Erythroblast (primary cell): ENCODE data around the gene SCAP.

Source experiments
- GATA1 ChIP-seq: IDR thresholded peaks from 2 replicates; pipeline ENCODE4 v1.6.1; 2011; ENCODE audit warnings: low read depth, mild to moderate bottlenecking, control low read depth, low read length, moderate library complexity
- POLR2A ChIP-seq: IDR thresholded peaks from 2 replicates; pipeline ENCODE4 v1.6.1; 2011; ENCODE audit warnings: mild to moderate bottlenecking, low read length

GRCh38 chr3:47517937-47518336, 42.2 kb upstream of the SCAP start:
- TF ChIP-seq POLR2A = no peak
- TF ChIP-seq GATA1 = no peak
